Measurements from ENCODE around the gene STT3B. TPM values are rescaled to one million over a fixed set of nuclear protein-coding genes. Genes with fewer than 3 reads are reported as not detected.

STT3B gene
- 66.7 to 129 TPM (median 95.0 TPM) in 3 replicates for polyA plus RNA-seq
- 42.6 TPM for polyA plus RNA-seq (2011; ENCODE audit: low read depth)
- 37.8 and 78.8 TPM in 2 replicates for polyA plus RNA-seq (2011; cell fraction: cytosol; rRNA removed)
- polyA plus RNA-seq (2011; cell fraction: nucleus; rRNA removed) = 74.8 and 101 TPM in 2 replicates
- 58.8 and 70.9 TPM in 2 replicates for polyA plus RNA-seq (2012; ENCODE audit: low replicate concordance)
- 42.6 to 165 TPM (median 103 TPM) in 3 replicates for polyA minus RNA-seq
- 79.0 TPM for polyA minus RNA-seq (2011; cell fraction: cytosol; rRNA and poly(A)+ RNA removed)
- polyA minus RNA-seq (2011; cell fraction: nucleus; rRNA and poly(A)+ RNA removed) = 105 and 184 TPM in 2 replicates

DNA sequence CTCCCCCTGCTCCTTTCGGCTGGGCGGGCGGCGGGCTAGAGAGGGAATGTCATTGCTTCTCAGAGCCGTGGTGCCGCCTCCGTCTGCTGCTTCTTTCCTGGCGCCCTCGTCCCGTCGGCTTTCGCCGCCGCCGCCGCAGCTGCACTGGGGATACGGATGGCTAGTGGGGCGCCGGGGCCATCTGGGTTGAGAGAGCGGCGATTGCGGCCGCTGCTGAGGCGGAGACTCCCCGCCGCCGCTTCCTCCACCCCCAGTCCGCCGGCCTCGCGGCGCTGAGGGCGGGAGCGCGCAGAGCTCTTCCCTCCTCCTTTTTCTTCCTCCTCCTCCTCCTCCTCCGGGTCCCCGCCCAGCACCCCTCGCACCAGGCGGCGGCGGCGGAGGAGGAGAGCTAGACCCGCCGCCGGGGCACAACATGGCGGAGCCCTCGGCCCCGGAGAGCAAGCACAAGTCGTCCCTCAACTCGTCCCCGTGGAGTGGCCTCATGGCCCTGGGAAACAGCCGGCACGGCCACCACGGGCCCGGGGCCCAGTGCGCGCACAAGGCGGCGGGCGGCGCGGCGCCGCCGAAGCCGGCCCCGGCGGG, at the start of gene STT3B:
TSS of gene STT3B (plus strand) at position 339 of the 582 bp plus-strand sequence. CDS start at position 413, 74 bp downstream.
- H2AFZ ChIP-seq (ENCODE audit: control insufficient read depth, low read length) = peak within 1 kb of the TSS; percentile 75
- no peaks in the 10 kb centered on the region for H3K36me3 ChIP-seq (ENCODE audit: control insufficient read depth in 2 of 2, extremely low read depth in 1 of 2, insufficient read depth in 2 of 2, low read length in 2 of 2)
- H3K4me3 ChIP-seq (ENCODE audit: control insufficient read depth in 2 of 3, extremely low read depth in 1 of 3, insufficient read depth in 2 of 3, low read depth in 1 of 3, low read length in 3 of 3) = peak within 1 kb of the TSS; percentile 82 to 94 (median 87)
- peaks cover 10% of the 10 kb centered on the region for H3K4me1 ChIP-seq (ENCODE audit: control insufficient read depth, extremely low read depth, insufficient read depth, low read length)
- H3K4me2 ChIP-seq (ENCODE audit: control insufficient read depth, extremely low read depth, insufficient read depth, low read depth, low read length) = peak within 1 kb of the TSS; percentile 81
- no peak for TF ChIP-seq EZH2 (IDR thresholded peaks at IDR 0.05; ENCODE audit: low read length)
- TF ChIP-seq CTCF (optimal IDR thresholded peaks at IDR 0.05 in 1 of 3, IDR thresholded peaks at IDR 0.05 in 1 of 3, conservative IDR thresholded peaks at IDR 0.05 in 1 of 3; ENCODE audit: extremely low read depth in 1 of 3, insufficient read depth in 2 of 3, low read length in 3 of 3) = no peak
- H3K79me2 ChIP-seq (ENCODE audit: control insufficient read depth, insufficient read depth, low read length) = peaks cover 49% of the 10 kb centered on the region
- dilution Hi-C loops (cut with MboI; ENCODE audit: extremely low pct_ligation_motif_present, low sequenced_read_pairs) = no loop called here
- peak within 1 kb of the TSS; percentile 79 for H3K27ac ChIP-seq (ENCODE audit: control insufficient read depth, insufficient read depth, low read length)
- no peaks in the 10 kb centered on the region for H3K9me3 ChIP-seq (ENCODE audit: control insufficient read depth, low read depth, low read length)
- DNase-seq (ENCODE audit: low read depth, low spot score) = no peak
- no peaks in the 10 kb centered on the region for H3K9me1 ChIP-seq (ENCODE audit: control insufficient read depth, extremely low read depth, insufficient read depth, low read length)
- peak within 1 kb of the TSS; percentile 89 for H3K9ac ChIP-seq (ENCODE audit: control insufficient read depth, extremely low read depth, insufficient read depth, low read length)
- peaks cover 8% of the 10 kb centered on the region for H4K20me1 ChIP-seq (ENCODE audit: control insufficient read depth, extremely low read depth, insufficient read depth, low read length)
- FAIRE-seq = no peak
- no peaks in the 10 kb centered on the region for H3K27me3 ChIP-seq (ENCODE audit: control insufficient read depth, extremely low read depth, insufficient read depth, low read length)

DNA sequence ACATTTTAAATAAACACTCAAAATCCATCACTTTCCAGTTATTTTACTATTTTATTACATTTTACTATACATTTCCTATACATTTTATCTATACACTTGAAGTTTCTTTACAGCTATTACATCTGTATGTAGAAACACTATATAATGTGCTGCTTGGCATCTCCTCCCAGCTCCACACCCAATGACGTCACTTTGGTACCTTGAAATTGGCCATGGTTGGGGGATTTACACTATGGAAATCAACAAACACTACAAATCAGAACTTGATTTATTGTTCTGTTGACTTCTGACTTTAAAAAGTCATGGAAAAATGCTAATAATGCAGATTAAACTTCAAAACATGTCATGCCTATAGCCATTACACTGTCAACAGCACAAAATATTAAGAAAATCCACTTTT, 48.9 kb upstream of the STT3B start:
- Histone ChIP-seq H3K27ac (ENCODE audit: control insufficient read depth, insufficient read depth, low read length) (no peak overlapping the region), H3K9me3 (ENCODE audit: control insufficient read depth, low read depth, low read length) (no peaks in the 10 kb centered on the region), H3K4me2 (ENCODE audit: control insufficient read depth, extremely low read depth, insufficient read depth, low read depth, low read length) (no peak overlapping the region), H3K4me1 (ENCODE audit: control insufficient read depth, extremely low read depth, insufficient read depth, low read length) (no peaks in the 10 kb centered on the region), H3K4me3 (ENCODE audit: control insufficient read depth in 2 of 3, extremely low read depth in 1 of 3, insufficient read depth in 2 of 3, low read depth in 1 of 3, low read length in 3 of 3) (no peak overlapping the region), H3K9ac (ENCODE audit: control insufficient read depth, extremely low read depth, insufficient read depth, low read length) (no peak overlapping the region), H3K9me1 (ENCODE audit: control insufficient read depth, extremely low read depth, insufficient read depth, low read length) (no peaks in the 10 kb centered on the region), H2AFZ (ENCODE audit: control insufficient read depth, low read length) (no peak overlapping the region), H3K79me2 (ENCODE audit: control insufficient read depth, insufficient read depth, low read length) (no peaks in the 10 kb centered on the region), H3K36me3 (ENCODE audit: control insufficient read depth in 2 of 2, extremely low read depth in 1 of 2, insufficient read depth in 2 of 2, low read length in 2 of 2) (no peaks in the 10 kb centered on the region), H4K20me1 (ENCODE audit: control insufficient read depth, extremely low read depth, insufficient read depth, low read length) (no peaks in the 10 kb centered on the region), H3K27me3 (ENCODE audit: control insufficient read depth, extremely low read depth, insufficient read depth, low read length) (peaks cover 8% of the 10 kb centered on the region)
- no peak for DNase-seq (ENCODE audit: low read depth, low spot score)
- dilution Hi-C loops (cut with MboI; ENCODE audit: extremely low pct_ligation_motif_present, low sequenced_read_pairs) = no loop called here
- TF ChIP-seq CTCF (optimal IDR thresholded peaks at IDR 0.05 in 1 of 3, IDR thresholded peaks at IDR 0.05 in 1 of 3, conservative IDR thresholded peaks at IDR 0.05 in 1 of 3; ENCODE audit: extremely low read depth in 1 of 3, insufficient read depth in 2 of 3, low read length in 3 of 3) (no peak), EZH2 (IDR thresholded peaks at IDR 0.05; ENCODE audit: low read length) (no peak)
- no peak for FAIRE-seq

Data from keratinocyte (primary cell).